ENCODE measurements around the gene RNF145. TPM values are rescaled to one million over a fixed set of nuclear protein-coding genes. Genes with fewer than 3 reads are reported as not detected.
A peak's percentile ranks its signal among the peaks of the same experiment; 100 is the strongest.

RNF145 gene
- total RNA-seq, 4 donors from 2014 or later, result 6.7 to 20.8 (median 9.7) TPM

DNA sequence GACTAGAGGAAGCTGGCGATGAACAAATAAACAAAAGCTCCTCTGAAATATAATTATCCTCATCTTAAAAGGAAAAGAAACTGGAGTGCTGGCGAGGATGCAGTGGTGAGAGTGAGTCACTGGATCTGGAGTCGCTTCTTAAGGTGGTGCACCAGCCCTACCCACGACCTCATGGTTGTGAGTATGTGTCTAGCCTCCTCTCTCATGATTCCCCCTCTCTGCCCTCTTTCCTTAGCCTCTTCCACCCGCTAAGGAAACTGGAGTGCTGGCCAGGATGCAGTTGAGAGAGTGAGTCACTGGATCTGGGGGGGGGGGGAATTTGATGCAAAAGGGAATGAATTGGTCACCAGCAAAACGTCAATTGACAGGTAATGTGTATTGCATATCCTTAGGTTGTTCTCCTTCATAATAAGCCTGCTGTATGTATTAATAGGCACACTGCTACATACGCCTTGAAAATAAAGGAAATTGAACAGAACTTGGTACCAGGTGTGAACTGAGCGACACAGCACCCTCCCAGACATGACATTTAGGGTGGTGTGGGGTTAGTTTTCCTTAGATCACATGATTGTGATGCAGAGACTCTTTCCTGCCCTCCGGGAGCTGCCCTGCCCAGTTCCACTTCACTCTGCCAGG is 73.3 kb downstream of the RNF145 start:
- in situ Hi-C loops (cut with MboI; ENCODE audit: low sequenced_read_pairs in 4 of 4) (loop anchor here in 2 of 4 donors (25.0 kb wide), 3 partner anchors 1074 to 1374 kb away; no protein-coding TSS in a partner anchor), intact Hi-C loops (cut with DNase I; ENCODE audit: low total_unique reads) (no loop called here)
- H3K36me3 ChIP-seq, result no peaks in the 10 kb centered on the region
- DNase-seq (no peak), ATAC-seq (no peak)
- H3K4me1 ChIP-seq, result no peaks in the 10 kb centered on the region
- no peak for TF ChIP-seq POLR2A (IDR thresholded peaks at IDR 0.05)
- TF ChIP-seq, protein P1, sequence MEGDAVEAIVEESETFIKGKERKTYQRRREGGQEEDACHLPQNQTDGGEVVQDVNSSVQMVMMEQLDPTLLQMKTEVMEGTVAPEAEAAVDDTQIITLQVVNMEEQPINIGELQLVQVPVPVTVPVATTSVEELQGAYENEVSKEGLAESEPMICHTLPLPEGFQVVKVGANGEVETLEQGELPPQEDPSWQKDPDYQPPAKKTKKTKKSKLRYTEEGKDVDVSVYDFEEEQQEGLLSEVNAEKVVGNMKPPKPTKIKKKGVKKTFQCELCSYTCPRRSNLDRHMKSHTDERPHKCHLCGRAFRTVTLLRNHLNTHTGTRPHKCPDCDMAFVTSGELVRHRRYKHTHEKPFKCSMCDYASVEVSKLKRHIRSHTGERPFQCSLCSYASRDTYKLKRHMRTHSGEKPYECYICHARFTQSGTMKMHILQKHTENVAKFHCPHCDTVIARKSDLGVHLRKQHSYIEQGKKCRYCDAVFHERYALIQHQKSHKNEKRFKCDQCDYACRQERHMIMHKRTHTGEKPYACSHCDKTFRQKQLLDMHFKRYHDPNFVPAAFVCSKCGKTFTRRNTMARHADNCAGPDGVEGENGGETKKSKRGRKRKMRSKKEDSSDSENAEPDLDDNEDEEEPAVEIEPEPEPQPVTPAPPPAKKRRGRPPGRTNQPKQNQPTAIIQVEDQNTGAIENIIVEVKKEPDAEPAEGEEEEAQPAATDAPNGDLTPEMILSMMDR (IDR thresholded peaks at IDR 0.05 in 4 of 5, conservative IDR thresholded peaks at IDR 0.05 in 1 of 5), result no peak
- H3K27ac ChIP-seq, result no peak overlapping the region
- no peak overlapping the region for H3K4me3 ChIP-seq
- H3K27me3 ChIP-seq, result no peaks in the 10 kb centered on the region
- H3K9me3 ChIP-seq, result no peaks in the 10 kb centered on the region

DNA sequence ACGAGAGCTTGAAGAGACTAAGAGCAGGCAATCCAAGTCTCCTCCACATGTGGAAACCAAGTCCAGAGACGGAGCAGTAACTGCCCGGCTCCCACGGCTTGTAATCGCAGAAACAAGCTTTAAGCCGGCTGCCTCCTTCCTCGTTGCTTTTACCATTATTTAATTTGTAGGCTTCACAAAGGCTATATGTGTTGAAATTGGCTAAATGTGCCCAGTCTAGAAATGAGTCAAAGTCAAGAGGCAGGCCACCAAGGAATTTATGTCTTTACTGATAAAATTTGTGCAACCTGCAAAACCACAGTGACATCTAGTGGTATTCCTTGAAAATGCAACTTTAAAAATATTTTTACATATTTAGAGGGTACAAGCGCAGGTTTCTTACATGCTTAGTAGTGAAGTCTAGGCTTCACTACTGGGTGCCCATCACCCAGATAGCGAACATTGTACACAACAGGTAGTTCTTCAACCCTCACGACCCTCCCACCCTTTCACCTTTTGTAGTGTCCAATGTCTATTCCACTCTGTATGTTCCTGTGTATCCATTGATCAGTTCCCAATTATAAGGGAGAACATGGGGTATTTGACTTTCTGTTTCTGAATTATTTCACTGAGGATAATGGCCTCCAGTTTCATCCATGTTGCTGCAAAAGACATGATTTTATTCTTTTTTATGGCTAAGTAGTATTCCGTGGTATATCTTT is 76.2 kb downstream of the RNF145 start:
- DNase-seq, result no peak
- TF ChIP-seq, protein P1 (IDR thresholded peaks at IDR 0.05 in 4 of 5, conservative IDR thresholded peaks at IDR 0.05 in 1 of 5), result peak; percentile 47 to 82 (median 63)
- TF ChIP-seq POLR2A (IDR thresholded peaks at IDR 0.05), result no peak
- Histone ChIP-seq H3K27me3 (no peaks in the 10 kb centered on the region), H3K4me3 (no peak overlapping the region), H3K27ac (no peak overlapping the region), H3K9me3 (no peaks in the 10 kb centered on the region), H3K36me3 (no peaks in the 10 kb centered on the region), H3K4me1 (no peaks in the 10 kb centered on the region)
- intact Hi-C loops (cut with DNase I; ENCODE audit: low total_unique reads), result loop anchor here (1.0 to 2.0 kb wide), 3 partner anchors 438 to 1372 kb away; no protein-coding TSS in a partner anchor
- peak; percentile 53 to 68 for ATAC-seq
- in situ Hi-C loops (cut with MboI; ENCODE audit: low sequenced_read_pairs in 4 of 4), result loop anchor here in 2 of 4 donors (25.0 kb wide), 3 partner anchors 1071 to 1371 kb away; no protein-coding TSS in a partner anchor

DNA sequence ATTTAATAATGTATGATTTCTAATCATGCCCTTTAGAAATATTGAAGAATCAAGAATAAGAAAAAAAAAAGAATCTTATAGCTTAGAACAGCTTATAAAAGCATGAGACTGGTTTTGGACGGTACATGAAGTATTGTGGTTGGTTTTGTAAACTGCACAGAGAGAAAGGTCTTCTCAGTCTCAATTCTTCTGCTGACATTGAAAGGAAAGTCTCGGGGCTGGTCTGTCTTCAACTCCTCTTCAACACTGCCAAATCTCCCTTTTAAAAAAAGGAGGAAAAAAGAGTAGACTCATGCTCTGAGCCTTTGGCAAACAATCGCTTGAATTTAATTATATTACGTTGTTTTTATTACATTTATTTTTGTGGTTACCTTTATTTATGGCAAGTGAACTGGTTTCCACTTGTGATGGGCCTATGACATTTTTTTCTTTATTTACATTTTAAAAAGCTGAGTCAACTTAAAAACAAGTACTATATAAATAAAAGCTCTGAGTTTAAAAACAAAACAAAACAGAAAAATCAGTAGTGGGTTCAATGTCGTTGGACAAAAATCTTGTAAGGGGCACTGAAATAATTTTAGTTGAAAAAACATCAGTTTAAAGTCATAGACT is 76.8 kb downstream of the RNF145 start:
- no peak for DNase-seq
- Histone ChIP-seq H3K36me3 (no peaks in the 10 kb centered on the region), H3K4me3 (no peak overlapping the region), H3K4me1 (no peaks in the 10 kb centered on the region), H3K27ac (no peak overlapping the region), H3K9me3 (no peaks in the 10 kb centered on the region), H3K27me3 (no peaks in the 10 kb centered on the region)
- intact Hi-C loops (cut with DNase I; ENCODE audit: low total_unique reads) (loop anchor here (1.0 to 2.0 kb wide), 3 partner anchors 437 to 1372 kb away; no protein-coding TSS in a partner anchor), in situ Hi-C loops (cut with MboI; ENCODE audit: low sequenced_read_pairs in 4 of 4) (loop anchor here in 2 of 4 donors (25.0 kb wide), 3 partner anchors 1070 to 1370 kb away; no protein-coding TSS in a partner anchor)
- ATAC-seq, result no peak
- TF ChIP-seq, protein P1 (IDR thresholded peaks at IDR 0.05 in 4 of 5, conservative IDR thresholded peaks at IDR 0.05 in 1 of 5), result no peak
- no peak for TF ChIP-seq POLR2A (IDR thresholded peaks at IDR 0.05)

DNA sequence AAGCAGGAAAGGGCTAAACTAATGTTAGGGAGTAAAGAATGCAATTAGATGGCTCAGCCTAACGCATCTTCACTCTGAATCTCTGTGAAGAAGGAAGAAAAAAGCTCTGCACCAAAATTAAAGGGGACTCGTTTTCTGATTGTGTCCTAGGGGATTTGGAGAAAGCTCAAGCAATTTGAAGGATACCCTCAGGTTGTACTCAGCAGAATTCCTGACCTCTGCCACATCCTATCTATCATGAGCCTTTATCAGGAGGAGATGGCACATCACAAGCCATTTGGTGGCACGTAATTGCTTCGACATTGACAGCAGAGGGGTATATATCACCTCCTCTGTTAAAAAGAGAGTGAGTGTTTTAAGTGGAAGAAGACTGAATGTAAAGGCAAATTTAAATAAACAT is 77.4 kb downstream of the RNF145 start:
- intact Hi-C loops (cut with DNase I; ENCODE audit: low total_unique reads), result loop anchor here (2.0 kb wide), 2 partner anchors 1057 to 1371 kb away; no protein-coding TSS in a partner anchor
- in situ Hi-C loops (cut with MboI; ENCODE audit: low sequenced_read_pairs in 4 of 4), result loop anchor here in 2 of 4 donors (25.0 kb wide), 3 partner anchors 1070 to 1370 kb away; no protein-coding TSS in a partner anchor

More for the DNA sequence above, 77.4 kb downstream of the RNF145 start:
- H3K4me1 ChIP-seq, result no peaks in the 10 kb centered on the region
- H3K9me3 ChIP-seq, result no peaks in the 10 kb centered on the region
- H3K27ac ChIP-seq, result no peak overlapping the region
- no peak overlapping the region for H3K4me3 ChIP-seq
- TF ChIP-seq POLR2A (IDR thresholded peaks at IDR 0.05), result no peak
- TF ChIP-seq, protein P1 (IDR thresholded peaks at IDR 0.05 in 4 of 5, conservative IDR thresholded peaks at IDR 0.05 in 1 of 5), result no peak
- no peaks in the 10 kb centered on the region for H3K36me3 ChIP-seq
- no peak for DNase-seq
- no peaks in the 10 kb centered on the region for H3K27me3 ChIP-seq
- no peak for ATAC-seq
